Stimulated activated CD4-positive, alpha-beta T cell treated with anti-CD3 and anti-CD28 coated beads, Interleukin-12 subunit alpha, Interleukin-12 subunit beta, amount 100 ng/mL, for 4 hours (primary cell): ENCODE results near the gene MT3.

Experiments used
- DNase-seq: peaks from one replicate; pipeline ENCODE4 v3.0.0-alpha.2; 2020

Gene MT3

GRCh38 chr16:56631197-56631596, 41.9 kb downstream of the MT3 start:
- DNase-seq: no peak

GRCh38 chr16:56631832-56632155, 42.5 kb downstream of the MT3 start:
- DNase-seq: no peak

GRCh38 chr16:56632156-56632847, 43.0 kb downstream of the MT3 start, which contains the start of gene MT1M:
MT1M (plus strand) TSS chr16:56632659; CDS start chr16:56632732, 73 bp downstream.
- DNase-seq: no peak

- no peak for DNase-seq
These were observed 43.6 kb downstream of the MT3 start for GRCh38 chr16:56632848-56633365.

GRCh38 chr16:56633535-56633934, 44.2 kb downstream of the MT3 start:
- DNase-seq: no peak

GRCh38 chr16:56634715-56635440, 45.5 kb downstream of the MT3 start:
- DNase-seq: no peak

GRCh38 chr16:56635441-56635967, 46.2 kb downstream of the MT3 start:
- no peak for DNase-seq

- no peak for DNase-seq
These were observed 47.5 kb downstream of the MT3 start for GRCh38 chr16:56636616-56637413.

- DNase-seq: no peak
These were observed 48.8 kb downstream of the MT3 start, which contains the start of gene MT1A for GRCh38 chr16:56637814-56638750. MT1A (plus strand) TSS chr16:56638666; CDS start chr16:56638739, 73 bp downstream.

- no peak for DNase-seq
These were observed 49.7 kb downstream of the MT3 start for GRCh38 chr16:56639045-56639444.

- no peak for DNase-seq
These were observed 50.7 kb downstream of the MT3 start for GRCh38 chr16:56640076-56640475.
